ENCODE data around the gene STAG2.

GRCh38 chrX:123943074-123943473, 18.4 kb upstream of the STAG2 start:
- TF ChIP-seq, protein P1, sequence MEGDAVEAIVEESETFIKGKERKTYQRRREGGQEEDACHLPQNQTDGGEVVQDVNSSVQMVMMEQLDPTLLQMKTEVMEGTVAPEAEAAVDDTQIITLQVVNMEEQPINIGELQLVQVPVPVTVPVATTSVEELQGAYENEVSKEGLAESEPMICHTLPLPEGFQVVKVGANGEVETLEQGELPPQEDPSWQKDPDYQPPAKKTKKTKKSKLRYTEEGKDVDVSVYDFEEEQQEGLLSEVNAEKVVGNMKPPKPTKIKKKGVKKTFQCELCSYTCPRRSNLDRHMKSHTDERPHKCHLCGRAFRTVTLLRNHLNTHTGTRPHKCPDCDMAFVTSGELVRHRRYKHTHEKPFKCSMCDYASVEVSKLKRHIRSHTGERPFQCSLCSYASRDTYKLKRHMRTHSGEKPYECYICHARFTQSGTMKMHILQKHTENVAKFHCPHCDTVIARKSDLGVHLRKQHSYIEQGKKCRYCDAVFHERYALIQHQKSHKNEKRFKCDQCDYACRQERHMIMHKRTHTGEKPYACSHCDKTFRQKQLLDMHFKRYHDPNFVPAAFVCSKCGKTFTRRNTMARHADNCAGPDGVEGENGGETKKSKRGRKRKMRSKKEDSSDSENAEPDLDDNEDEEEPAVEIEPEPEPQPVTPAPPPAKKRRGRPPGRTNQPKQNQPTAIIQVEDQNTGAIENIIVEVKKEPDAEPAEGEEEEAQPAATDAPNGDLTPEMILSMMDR (IDR thresholded peaks at IDR 0.05; ENCODE audit: low read depth, low read length) = no peak
- no peak for TF ChIP-seq EZH2phosphoT487 (IDR thresholded peaks at IDR 0.05; ENCODE audit: low read depth)
